ENCODE measurements around the gene NENF. TPM values are rescaled to one million over a fixed set of nuclear protein-coding genes. Genes with fewer than 3 reads are reported as not detected.

The NENF gene
- total RNA-seq, 1 donor from 2014 or later = 26.6 TPM

GRCh38 chr1:212440419-212440818 lies 7.7 kb downstream of the NENF start:
- no peaks in the 10 kb centered on the region for H3K4me1 Mint-ChIP-seq (ENCODE audit: low read depth)
- no peak for DNase-seq (ENCODE audit: low spot score, unreplicated experiment)
- no peaks in the 10 kb centered on the region for H3K27me3 Mint-ChIP-seq
- TF ChIP-seq, protein P1, sequence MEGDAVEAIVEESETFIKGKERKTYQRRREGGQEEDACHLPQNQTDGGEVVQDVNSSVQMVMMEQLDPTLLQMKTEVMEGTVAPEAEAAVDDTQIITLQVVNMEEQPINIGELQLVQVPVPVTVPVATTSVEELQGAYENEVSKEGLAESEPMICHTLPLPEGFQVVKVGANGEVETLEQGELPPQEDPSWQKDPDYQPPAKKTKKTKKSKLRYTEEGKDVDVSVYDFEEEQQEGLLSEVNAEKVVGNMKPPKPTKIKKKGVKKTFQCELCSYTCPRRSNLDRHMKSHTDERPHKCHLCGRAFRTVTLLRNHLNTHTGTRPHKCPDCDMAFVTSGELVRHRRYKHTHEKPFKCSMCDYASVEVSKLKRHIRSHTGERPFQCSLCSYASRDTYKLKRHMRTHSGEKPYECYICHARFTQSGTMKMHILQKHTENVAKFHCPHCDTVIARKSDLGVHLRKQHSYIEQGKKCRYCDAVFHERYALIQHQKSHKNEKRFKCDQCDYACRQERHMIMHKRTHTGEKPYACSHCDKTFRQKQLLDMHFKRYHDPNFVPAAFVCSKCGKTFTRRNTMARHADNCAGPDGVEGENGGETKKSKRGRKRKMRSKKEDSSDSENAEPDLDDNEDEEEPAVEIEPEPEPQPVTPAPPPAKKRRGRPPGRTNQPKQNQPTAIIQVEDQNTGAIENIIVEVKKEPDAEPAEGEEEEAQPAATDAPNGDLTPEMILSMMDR (IDR thresholded peaks at IDR 0.05; ENCODE audit: unreplicated experiment) = no peak
- no peaks in the 10 kb centered on the region for H3K9me3 Mint-ChIP-seq (ENCODE audit: low read depth)
- H3K27ac Mint-ChIP-seq = no peak overlapping the region
- H3K4me3 Mint-ChIP-seq (ENCODE audit: low read depth) = no peak overlapping the region
- no peaks in the 10 kb centered on the region for H3K36me3 Mint-ChIP-seq (ENCODE audit: insufficient read depth)

DNA sequence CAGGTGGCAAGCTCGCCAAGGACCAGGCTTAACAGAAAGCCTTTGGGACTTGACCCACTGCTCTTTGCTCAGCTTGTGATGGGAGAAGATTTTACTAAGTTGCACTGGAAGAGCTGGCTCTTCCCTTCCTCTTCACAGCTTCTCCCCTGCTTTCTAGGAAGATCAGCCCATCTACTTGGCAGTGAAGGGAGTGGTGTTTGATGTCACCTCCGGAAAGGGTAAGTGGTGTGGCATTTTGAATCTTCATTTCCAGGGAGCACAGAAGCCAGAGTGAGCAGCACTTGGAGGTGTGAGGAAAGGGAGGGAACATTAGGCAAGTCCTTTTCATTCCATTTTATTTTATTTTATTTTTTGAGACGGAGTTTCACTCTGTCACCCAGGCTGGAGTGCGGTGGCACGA lies 9.7 kb downstream of the NENF start:
- H3K27ac Mint-ChIP-seq = no peak overlapping the region
- no peaks in the 10 kb centered on the region for H3K36me3 Mint-ChIP-seq (ENCODE audit: insufficient read depth)
- no peaks in the 10 kb centered on the region for H3K4me1 Mint-ChIP-seq (ENCODE audit: low read depth)
- no peak for DNase-seq (ENCODE audit: low spot score, unreplicated experiment)
- TF ChIP-seq, protein P1 (IDR thresholded peaks at IDR 0.05; ENCODE audit: unreplicated experiment) = no peak
- H3K4me3 Mint-ChIP-seq (ENCODE audit: low read depth) = no peak overlapping the region
- no peaks in the 10 kb centered on the region for H3K27me3 Mint-ChIP-seq
- no peaks in the 10 kb centered on the region for H3K9me3 Mint-ChIP-seq (ENCODE audit: low read depth)

- no peak overlapping the region for H3K27ac Mint-ChIP-seq
- TF ChIP-seq, protein P1 (IDR thresholded peaks at IDR 0.05; ENCODE audit: unreplicated experiment) = no peak
- no peaks in the 10 kb centered on the region for H3K27me3 Mint-ChIP-seq
- DNase-seq (ENCODE audit: low spot score, unreplicated experiment) = no peak
- no peaks in the 10 kb centered on the region for H3K9me3 Mint-ChIP-seq (ENCODE audit: low read depth)
- H3K4me3 Mint-ChIP-seq (ENCODE audit: low read depth) = no peak overlapping the region
- no peaks in the 10 kb centered on the region for H3K4me1 Mint-ChIP-seq (ENCODE audit: low read depth)
- no peaks in the 10 kb centered on the region for H3K36me3 Mint-ChIP-seq (ENCODE audit: insufficient read depth)
These were observed 13.6 kb downstream of the NENF start for GRCh38 chr1:212446333-212446732.

DNA sequence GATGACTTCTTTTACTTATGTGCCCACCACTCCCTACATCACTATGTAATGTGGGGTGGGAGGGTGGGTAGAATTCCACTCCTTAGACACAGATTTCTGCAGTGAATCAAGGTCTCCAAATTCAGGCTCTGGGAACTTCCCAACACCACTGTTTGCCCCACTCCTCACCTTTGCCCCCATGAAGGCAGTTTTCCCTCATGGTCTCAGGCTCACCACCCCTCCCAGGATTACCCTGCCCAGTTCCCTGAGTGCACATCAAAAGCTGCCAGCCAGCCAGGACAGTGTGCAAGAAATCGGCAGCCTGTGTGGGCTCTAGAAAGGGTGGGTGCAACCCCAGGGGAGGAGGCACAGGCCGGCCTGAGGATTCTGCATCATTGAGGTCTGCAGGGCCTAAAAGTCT lies 14.8 kb downstream of the NENF start:
- H3K27me3 Mint-ChIP-seq = peaks cover 2% of the 10 kb centered on the region
- no peak for DNase-seq (ENCODE audit: low spot score, unreplicated experiment)
- H3K36me3 Mint-ChIP-seq (ENCODE audit: insufficient read depth) = no peaks in the 10 kb centered on the region
- no peaks in the 10 kb centered on the region for H3K9me3 Mint-ChIP-seq (ENCODE audit: low read depth)
- no peak overlapping the region for H3K4me3 Mint-ChIP-seq (ENCODE audit: low read depth)
- TF ChIP-seq, protein P1 (IDR thresholded peaks at IDR 0.05; ENCODE audit: unreplicated experiment) = no peak
- no peak overlapping the region for H3K27ac Mint-ChIP-seq
- no peaks in the 10 kb centered on the region for H3K4me1 Mint-ChIP-seq (ENCODE audit: low read depth)

DNA sequence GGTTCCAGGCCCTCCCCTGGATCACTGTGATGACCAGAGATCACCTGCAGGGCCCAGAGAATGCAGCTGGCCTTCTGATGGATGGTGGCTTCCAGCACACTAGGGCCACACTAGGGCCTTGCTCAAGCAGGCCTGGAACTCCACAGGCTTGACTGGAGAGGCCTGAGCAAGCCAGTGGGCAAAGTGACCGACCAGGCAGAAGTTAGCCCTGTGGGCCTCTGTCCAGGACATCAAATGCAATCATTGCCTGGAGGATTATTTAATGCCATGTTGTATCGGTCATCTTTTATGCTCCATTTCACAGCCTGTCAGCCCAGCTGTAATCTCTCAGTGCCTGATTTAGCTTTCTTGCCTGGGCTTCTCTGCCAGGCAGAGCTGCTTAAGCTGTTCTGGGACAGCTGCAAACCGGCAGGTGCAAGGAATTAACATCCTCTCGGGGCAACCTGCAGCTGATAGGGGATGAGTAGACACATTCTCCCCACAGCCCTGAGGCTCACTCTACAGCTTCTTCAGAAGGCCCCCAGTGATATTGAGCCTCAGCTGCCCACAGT lies 17.7 kb downstream of the NENF start:
- no peak overlapping the region for H3K4me3 Mint-ChIP-seq (ENCODE audit: low read depth)

More for the DNA sequence above, 17.7 kb downstream of the NENF start:
- Mint-ChIP-seq H3K9me3 (ENCODE audit: low read depth) (no peaks in the 10 kb centered on the region), H3K36me3 (ENCODE audit: insufficient read depth) (no peaks in the 10 kb centered on the region), H3K27ac (no peak overlapping the region), H3K27me3 (peaks cover 2% of the 10 kb centered on the region), H3K4me1 (ENCODE audit: low read depth) (no peaks in the 10 kb centered on the region)
- no peak for DNase-seq (ENCODE audit: low spot score, unreplicated experiment)
- TF ChIP-seq, protein P1 (IDR thresholded peaks at IDR 0.05; ENCODE audit: unreplicated experiment) = no peak

All from progenitor cell of endocrine pancreas (in vitro differentiated cells).